Uterus (tissue), 2 donors: ENCODE results near the gene DCUN1D2.

ENCODE experiments used
- POLR2A ChIP-seq, 2 donors: fragments of 450-650 bp; IDR thresholded peaks; one replicate each; pipeline ENCODE4 v1.6.1; 2016; ENCODE audit warnings: antibody characterized with exemption in 2 of 2, mild to moderate bottlenecking in 1 of 2, moderate library complexity in 1 of 2
- TF ChIP-seq, protein P1 (sequence below), 4 experiments: fragments of 200-600 bp in 2 of 4; fragments of 450-650 bp in 2 of 4; sonication (generic) in 2 of 4; IDR thresholded peaks; one replicate each; pipeline ENCODE4 v1.5.1; 2016 to 2019; ENCODE audit warnings: antibody characterized with exemption in 4 of 4, mild to moderate bottlenecking in 2 of 4, moderate library complexity in 1 of 4

DNA sequence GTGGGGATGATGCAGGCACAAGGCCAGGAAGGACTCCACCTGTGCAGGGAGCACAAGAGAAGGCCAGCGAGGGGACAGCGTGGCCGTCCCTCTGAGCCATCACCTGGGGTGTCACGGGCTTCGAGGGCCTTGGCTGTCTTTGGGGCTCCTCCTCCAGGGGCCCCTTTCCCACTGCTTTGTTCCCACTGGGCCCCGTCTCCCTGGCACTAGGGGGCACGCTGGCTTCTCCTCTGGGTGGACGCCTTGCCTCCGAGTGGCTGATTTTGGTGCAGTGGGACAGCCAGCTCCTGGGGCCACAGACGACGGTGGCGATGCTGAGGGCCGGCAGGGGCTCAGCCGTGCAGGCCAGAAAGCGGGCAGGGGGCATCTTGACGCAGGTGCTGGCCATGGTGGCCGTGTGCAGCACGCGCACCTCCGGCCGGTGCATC is 83.4 kb downstream of the DCUN1D2 start:
- TF ChIP-seq, protein P1, sequence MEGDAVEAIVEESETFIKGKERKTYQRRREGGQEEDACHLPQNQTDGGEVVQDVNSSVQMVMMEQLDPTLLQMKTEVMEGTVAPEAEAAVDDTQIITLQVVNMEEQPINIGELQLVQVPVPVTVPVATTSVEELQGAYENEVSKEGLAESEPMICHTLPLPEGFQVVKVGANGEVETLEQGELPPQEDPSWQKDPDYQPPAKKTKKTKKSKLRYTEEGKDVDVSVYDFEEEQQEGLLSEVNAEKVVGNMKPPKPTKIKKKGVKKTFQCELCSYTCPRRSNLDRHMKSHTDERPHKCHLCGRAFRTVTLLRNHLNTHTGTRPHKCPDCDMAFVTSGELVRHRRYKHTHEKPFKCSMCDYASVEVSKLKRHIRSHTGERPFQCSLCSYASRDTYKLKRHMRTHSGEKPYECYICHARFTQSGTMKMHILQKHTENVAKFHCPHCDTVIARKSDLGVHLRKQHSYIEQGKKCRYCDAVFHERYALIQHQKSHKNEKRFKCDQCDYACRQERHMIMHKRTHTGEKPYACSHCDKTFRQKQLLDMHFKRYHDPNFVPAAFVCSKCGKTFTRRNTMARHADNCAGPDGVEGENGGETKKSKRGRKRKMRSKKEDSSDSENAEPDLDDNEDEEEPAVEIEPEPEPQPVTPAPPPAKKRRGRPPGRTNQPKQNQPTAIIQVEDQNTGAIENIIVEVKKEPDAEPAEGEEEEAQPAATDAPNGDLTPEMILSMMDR (IDR thresholded peaks at IDR 0.05): no peak
- no peak for TF ChIP-seq POLR2A (IDR thresholded peaks at IDR 0.05)
